ENCODE results near the gene MUSK. TPM values are rescaled to one million over a fixed set of nuclear protein-coding genes. Genes with fewer than 3 reads are reported as not detected.

The MUSK gene
- total and polyA plus RNA-seq, 2 donors (not counting 1 experiment from before 2014, with no cell fraction given): not detected

DNA sequence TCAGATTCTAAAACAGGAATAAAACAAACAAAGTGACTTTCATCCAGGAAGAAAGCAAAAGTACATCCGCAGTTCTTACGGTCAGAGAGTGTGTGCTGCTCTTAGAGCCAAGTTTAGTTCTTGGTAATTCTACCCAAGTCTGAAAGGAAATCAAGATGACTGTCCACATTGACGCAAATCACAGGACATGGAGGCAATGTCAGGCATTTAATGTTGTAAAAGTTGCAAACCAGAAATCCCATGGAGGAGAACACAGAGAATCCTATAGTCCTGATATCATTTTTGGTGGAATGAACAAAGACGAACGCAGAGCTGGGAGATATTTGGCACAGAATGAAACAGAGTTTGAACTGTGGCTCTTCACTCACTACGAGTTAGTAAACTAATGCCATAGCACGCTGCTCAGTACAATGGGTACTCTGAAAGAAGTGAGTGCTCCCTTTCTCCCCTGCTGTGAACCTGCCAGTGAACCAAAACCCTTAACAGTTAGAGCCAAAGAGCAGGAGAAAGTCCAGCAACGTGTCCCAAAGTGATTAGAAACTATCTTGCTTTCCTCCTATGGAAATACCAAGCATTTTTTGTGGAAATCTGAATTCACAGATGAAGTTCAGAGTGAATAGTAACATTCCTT is 74.3 kb downstream of the MUSK start:
- intact Hi-C loops (cut with micrococcal nuclease): no loop called here
- CTCF ChIA-PET: no interaction called here

DNA sequence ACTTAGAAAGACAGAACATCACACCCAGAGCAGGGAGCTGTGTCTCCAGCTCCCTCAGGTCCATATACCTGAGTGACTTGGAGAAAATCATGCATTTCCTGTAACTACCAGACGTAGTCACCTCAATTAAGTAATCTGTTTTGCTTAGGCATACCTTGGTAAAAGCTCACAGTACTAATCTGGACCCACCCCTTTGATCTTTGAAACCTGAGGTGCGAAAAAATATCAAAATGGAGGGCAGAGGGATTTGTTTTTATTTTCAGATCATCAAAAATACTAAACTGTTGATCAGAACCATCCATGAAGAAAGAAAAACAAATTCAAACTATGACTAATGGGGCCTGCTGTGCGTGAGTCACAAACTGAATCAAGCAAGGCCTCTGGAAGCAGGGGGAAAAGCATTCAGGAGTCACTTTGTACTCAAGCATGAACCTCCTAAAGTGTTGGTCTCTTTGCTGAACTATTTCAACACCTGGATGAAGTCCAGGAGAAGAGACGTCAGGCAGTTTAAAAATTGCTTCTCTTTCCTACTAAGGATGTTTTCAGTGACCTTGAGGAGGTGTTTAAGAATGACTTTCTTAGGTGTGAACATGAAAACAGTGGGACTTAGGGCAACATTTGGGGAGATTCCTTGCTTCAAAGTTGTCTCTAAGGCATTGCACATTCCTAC is 76.3 kb downstream of the MUSK start:
- H2AFZ ChIP-seq (ENCODE audit: insufficient read depth, low read depth, low read length, poor library complexity, severe bottlenecking): no peak overlapping the region
- ATAC-seq (ENCODE audit: low read depth): no peak

More for the DNA sequence above, 74.3 kb downstream of the MUSK start:
- WGBS (ENCODE audit: insufficient coverage): 80% methylated on average over 5 of the region's 8 CpGs
- Histone ChIP-seq H3K27me3 (replicated peaks in 1 of 4; ENCODE audit: control extremely low read depth in 1 of 4, control insufficient read depth in 3 of 4, insufficient read depth in 4 of 4, low read length in 3 of 4) (no peaks in the 10 kb centered on the region), H3K36me3 (replicated peaks in 1 of 2; ENCODE audit: control extremely low read depth in 1 of 2, control insufficient read depth in 1 of 2, extremely low read depth in 1 of 2, insufficient read depth in 2 of 2, low read length in 1 of 2) (no peaks in the 10 kb centered on the region), H3K79me2 (ENCODE audit: control insufficient read depth, insufficient read depth, low read length) (no peaks in the 10 kb centered on the region), H3K27ac (ENCODE audit: low read length in 2 of 2) (no peak overlapping the region), H3K4me1 (ENCODE audit: control insufficient read depth in 2 of 2, insufficient read depth in 2 of 2, low read length in 2 of 2) (no peaks in the 10 kb centered on the region), H3K4me2 (replicated peaks; ENCODE audit: low read depth, low read length, poor library complexity, severe bottlenecking) (no peak overlapping the region), H3K9ac (ENCODE audit: low read length) (no peak overlapping the region), H3K9me3 (ENCODE audit: control extremely low read depth in 1 of 3, control insufficient read depth in 2 of 3, insufficient read depth in 1 of 3, low read length in 2 of 3) (peaks cover 0 to 4% (median 0%) of the 10 kb centered on the region in 3 donors), H3K4me3 (ENCODE audit: control extremely low read depth in 1 of 5, extremely low read depth in 1 of 5, insufficient read depth in 1 of 5, low read depth in 2 of 5, low read length in 4 of 5) (no peak overlapping the region), H2AFZ (ENCODE audit: insufficient read depth, low read depth, low read length, poor library complexity, severe bottlenecking) (no peak overlapping the region), H4K20me1 (ENCODE audit: control insufficient read depth, insufficient read depth, low read length, poor library complexity, severe bottlenecking) (no peaks in the 10 kb centered on the region)
- Mint-ChIP-seq H3K27ac (no peak overlapping the region), H3K27me3 (no peaks in the 10 kb centered on the region), H3K4me3 (no peak overlapping the region), H3K9me3 (ENCODE audit: insufficient read depth) (peaks cover 4% of the 10 kb centered on the region), H3K4me1 (no peaks in the 10 kb centered on the region)
- POLR2A ChIA-PET: no interaction called here
- no peak for ATAC-seq (ENCODE audit: low read depth)
- TF ChIP-seq, protein P1, sequence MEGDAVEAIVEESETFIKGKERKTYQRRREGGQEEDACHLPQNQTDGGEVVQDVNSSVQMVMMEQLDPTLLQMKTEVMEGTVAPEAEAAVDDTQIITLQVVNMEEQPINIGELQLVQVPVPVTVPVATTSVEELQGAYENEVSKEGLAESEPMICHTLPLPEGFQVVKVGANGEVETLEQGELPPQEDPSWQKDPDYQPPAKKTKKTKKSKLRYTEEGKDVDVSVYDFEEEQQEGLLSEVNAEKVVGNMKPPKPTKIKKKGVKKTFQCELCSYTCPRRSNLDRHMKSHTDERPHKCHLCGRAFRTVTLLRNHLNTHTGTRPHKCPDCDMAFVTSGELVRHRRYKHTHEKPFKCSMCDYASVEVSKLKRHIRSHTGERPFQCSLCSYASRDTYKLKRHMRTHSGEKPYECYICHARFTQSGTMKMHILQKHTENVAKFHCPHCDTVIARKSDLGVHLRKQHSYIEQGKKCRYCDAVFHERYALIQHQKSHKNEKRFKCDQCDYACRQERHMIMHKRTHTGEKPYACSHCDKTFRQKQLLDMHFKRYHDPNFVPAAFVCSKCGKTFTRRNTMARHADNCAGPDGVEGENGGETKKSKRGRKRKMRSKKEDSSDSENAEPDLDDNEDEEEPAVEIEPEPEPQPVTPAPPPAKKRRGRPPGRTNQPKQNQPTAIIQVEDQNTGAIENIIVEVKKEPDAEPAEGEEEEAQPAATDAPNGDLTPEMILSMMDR (IDR thresholded peaks at IDR 0.05): no peak
- no peak for TF ChIP-seq EZH2 (IDR thresholded peaks at IDR 0.05; ENCODE audit: borderline replicate concordance, insufficient read depth, low read depth, low read length, poor library complexity, severe bottlenecking)
- DNase-seq: no peak

More for the DNA sequence above, 76.3 kb downstream of the MUSK start:
- no peaks in the 10 kb centered on the region for H3K79me2 ChIP-seq (ENCODE audit: control insufficient read depth, insufficient read depth, low read length)
- CTCF ChIA-PET: interaction anchor here (0.6 kb wide), 1 partner anchor 15 kb away, joined by 3 read pairs; no protein-coding TSS in a partner anchor
- H3K4me3 ChIP-seq (ENCODE audit: control extremely low read depth in 1 of 5, extremely low read depth in 1 of 5, insufficient read depth in 1 of 5, low read depth in 2 of 5, low read length in 4 of 5): no peak overlapping the region
- DNase-seq: no peak
- TF ChIP-seq EZH2 (IDR thresholded peaks at IDR 0.05; ENCODE audit: borderline replicate concordance, insufficient read depth, low read depth, low read length, poor library complexity, severe bottlenecking): no peak
- TF ChIP-seq, protein P1 (IDR thresholded peaks at IDR 0.05): no peak
- WGBS (ENCODE audit: insufficient coverage): 64% methylated on average over 1 of the region's 4 CpGs
- H3K4me2 ChIP-seq (replicated peaks; ENCODE audit: low read depth, low read length, poor library complexity, severe bottlenecking): no peak overlapping the region
- H3K27me3 ChIP-seq (replicated peaks in 1 of 4; ENCODE audit: control extremely low read depth in 1 of 4, control insufficient read depth in 3 of 4, insufficient read depth in 4 of 4, low read length in 3 of 4): no peaks in the 10 kb centered on the region
- H3K36me3 ChIP-seq (replicated peaks in 1 of 2; ENCODE audit: control extremely low read depth in 1 of 2, control insufficient read depth in 1 of 2, extremely low read depth in 1 of 2, insufficient read depth in 2 of 2, low read length in 1 of 2): no peaks in the 10 kb centered on the region
- Mint-ChIP-seq H3K4me3 (no peak overlapping the region), H3K27ac (no peak overlapping the region), H3K27me3 (no peaks in the 10 kb centered on the region), H3K9me3 (ENCODE audit: insufficient read depth) (no peaks in the 10 kb centered on the region), H3K4me1 (no peaks in the 10 kb centered on the region)
- POLR2A ChIA-PET: no interaction called here
- no peaks in the 10 kb centered on the region for H3K4me1 ChIP-seq (ENCODE audit: control insufficient read depth in 2 of 2, insufficient read depth in 2 of 2, low read length in 2 of 2)
- H3K9me3 ChIP-seq (ENCODE audit: control extremely low read depth in 1 of 3, control insufficient read depth in 2 of 3, insufficient read depth in 1 of 3, low read length in 2 of 3): peaks cover 0 to 4% (median 0%) of the 10 kb centered on the region in 3 donors
- no peak overlapping the region for H3K9ac ChIP-seq (ENCODE audit: low read length)
- no peak overlapping the region for H3K27ac ChIP-seq (ENCODE audit: low read length in 2 of 2)
- intact Hi-C loops (cut with micrococcal nuclease): no loop called here
- H4K20me1 ChIP-seq (ENCODE audit: control insufficient read depth, insufficient read depth, low read length, poor library complexity, severe bottlenecking): no peaks in the 10 kb centered on the region
